Astrocyte of the spinal cord (primary cell): ENCODE data around the gene ARHGEF11.

ENCODE experiments used
- DNase-seq: peaks from one replicate; pipeline ENCODE4 v3.0.0; 2011; ENCODE audit warnings: low read depth, low spot score
- H3K4me3 ChIP-seq: 2 replicates; pipeline ENCODE4 v1.5.1; 2011; ENCODE audit warnings: low read depth, mild to moderate bottlenecking, low read length, moderate library complexity
- CTCF ChIP-seq: IDR thresholded peaks from 2 replicates; pipeline ENCODE4 v1.5.1; 2012; ENCODE audit warnings: low read depth, mild to moderate bottlenecking, low read length, inconsistent platforms
- in situ Hi-C: cut with HindIII; loops from 2 replicates; pipeline ENCODE4 v1.10.0; 2017; ENCODE audit warnings: low sequenced_read_pairs

Gene ARHGEF11

GRCh38 chr1:157045250-157046218, at the start of gene ARHGEF11:
ARHGEF11 (minus strand) TSS chr1:157045742; CDS start chr1:157044330, 1,412 bp downstream.
- H3K4me3 ChIP-seq = peak within 1 kb of the TSS; percentile 58
- peak; percentile 89 for DNase-seq
- TF ChIP-seq CTCF = no peak
- in situ Hi-C loops = no loop called here

GRCh38 chr1:157095091-157095490, 49.5 kb upstream of the ARHGEF11 start:
- in situ Hi-C loops = no loop called here
- no peak for DNase-seq
- H3K4me3 ChIP-seq = no peak overlapping the region
- TF ChIP-seq CTCF = no peak

GRCh38 chr1:157092831-157093230, 47.3 kb upstream of the ARHGEF11 start:
- in situ Hi-C loops = no loop called here
- DNase-seq = no peak
- no peak for TF ChIP-seq CTCF
- no peak overlapping the region for H3K4me3 ChIP-seq

GRCh38 chr1:157091668-157092273, 46.2 kb upstream of the ARHGEF11 start:
- no peak for TF ChIP-seq CTCF
- DNase-seq = no peak

GRCh38 chr1:157091186-157091585, 45.6 kb upstream of the ARHGEF11 start:
- DNase-seq = no peak
- no peak for TF ChIP-seq CTCF
- in situ Hi-C loops = no loop called here
- H3K4me3 ChIP-seq = no peak overlapping the region

More at GRCh38 chr1:157091668-157092273, 46.2 kb upstream of the ARHGEF11 start:
- no peak overlapping the region for H3K4me3 ChIP-seq
- in situ Hi-C loops = no loop called here

- no peak for TF ChIP-seq CTCF
- DNase-seq = no peak
- in situ Hi-C loops = no loop called here
- H3K4me3 ChIP-seq = no peak overlapping the region
These were observed 45.2 kb upstream of the ARHGEF11 start for GRCh38 chr1:157090771-157091170.
